HL-60 (cell line): ENCODE results near the gene SBNO2.

ENCODE experiments used
- CTCF ChIP-seq: IDR thresholded peaks from one replicate; pipeline ENCODE4 v1.5.1; 2011; ENCODE audit warnings: low read length, control low read depth, inconsistent platforms; ENCODE audit not compliant: insufficient read depth
- POLR2AphosphoS5 ChIP-seq: IDR thresholded peaks from 2 replicates; pipeline ENCODE4 v1.6.1; 2012; ENCODE audit warnings: low read depth
- REST ChIP-seq: IDR thresholded peaks from 2 replicates; pipeline ENCODE4 v1.6.1; 2012; ENCODE audit warnings: low read depth; ENCODE audit not compliant: insufficient replicate concordance
- SPI1 ChIP-seq: IDR thresholded peaks from 2 replicates; pipeline ENCODE4 v1.6.1; 2012; ENCODE audit warnings: low read depth, mild to moderate bottlenecking, borderline replicate concordance

GRCh38 chr19:1145635-1146411 is 28.2 kb downstream of the SBNO2 start:
- TF ChIP-seq CTCF (no peak), POLR2AphosphoS5 (no peak), SPI1 (no peak), REST (no peak)
